Mesenchymal stem cell (in vitro differentiated cells and primary cell): Measurements from ENCODE around the gene ZNF487.

Source experiments
- DNase-seq: peaks from one replicate; pipeline ENCODE4 v3.0.0-alpha.2; 2013
- H2AFZ ChIP-seq: one replicate; pipeline ENCODE4 v1.6.1; 2013; ENCODE audit warnings: low read depth, mild to moderate bottlenecking, control low read depth, inconsistent platforms, low read length, moderate library complexity
- H2AK5ac ChIP-seq: 2 replicates; pipeline ENCODE4 v1.6.1; 2013; ENCODE audit warnings: low read length, moderate library complexity, mild to moderate bottlenecking, inconsistent platforms; ENCODE audit not compliant: severe bottlenecking
- H2BK120ac ChIP-seq: one replicate; pipeline ENCODE4 v1.6.1; 2013; ENCODE audit warnings: low read depth, mild to moderate bottlenecking, inconsistent platforms, low read length, moderate library complexity
- H2BK12ac ChIP-seq, 2 experiments: one replicate each; pipeline ENCODE4 v1.6.1; 2013; ENCODE audit warnings: inconsistent platforms in 2 of 2, low read length in 2 of 2, mild to moderate bottlenecking in 2 of 2, moderate library complexity in 2 of 2, control low read depth in 1 of 2
- H2BK15ac ChIP-seq: one replicate; pipeline ENCODE4 v1.6.1; 2013; ENCODE audit warnings: mild to moderate bottlenecking, low read depth, inconsistent platforms; ENCODE audit not compliant: poor library complexity, severe bottlenecking
- H2BK5ac ChIP-seq: 2 replicates; pipeline ENCODE4 v1.6.1; 2013; ENCODE audit warnings: low read depth, mild to moderate bottlenecking, low read length, control low read depth, inconsistent platforms; ENCODE audit not compliant: poor library complexity, severe bottlenecking
- H3K14ac ChIP-seq, 2 experiments: one replicate each; pipeline ENCODE4 v1.6.1; 2013; ENCODE audit warnings: inconsistent platforms in 2 of 2, low read length in 2 of 2, control low read depth in 1 of 2, mild to moderate bottlenecking in 1 of 2, moderate library complexity in 1 of 2
- H3K18ac ChIP-seq, 2 experiments: one replicate each; pipeline ENCODE4 v1.6.1; 2013; ENCODE audit warnings: inconsistent platforms in 2 of 2, low read length in 2 of 2, control low read depth in 1 of 2, low read depth in 1 of 2, mild to moderate bottlenecking in 1 of 2
- H3K23ac ChIP-seq, 2 experiments: one replicate each; pipeline ENCODE4 v1.6.1; 2013; ENCODE audit warnings: inconsistent platforms in 2 of 2, low read length in 2 of 2, mild to moderate bottlenecking in 2 of 2, moderate library complexity in 2 of 2, control low read depth in 1 of 2
- H3K27ac ChIP-seq: 2 replicates; pipeline ENCODE4 v1.5.1; 2013; ENCODE audit warnings: mild to moderate bottlenecking, moderate library complexity, low read length, control low read depth, inconsistent platforms; ENCODE audit not compliant: poor library complexity, severe bottlenecking
- H3K27me3 ChIP-seq, 2 experiments: 2 replicates each; pipeline versions ENCODE4 v1.6.1 to v1.7.0; 2013; ENCODE audit warnings: low read length in 2 of 2, mild to moderate bottlenecking in 2 of 2, moderate library complexity in 2 of 2, control low read depth in 1 of 2, inconsistent platforms in 1 of 2; ENCODE audit not compliant: control insufficient read depth in 1 of 2, insufficient read depth in 1 of 2
- H3K36me3 ChIP-seq, 2 experiments: 2 replicates each; pipeline versions ENCODE4 v1.6.1 to v1.7.0; 2013; ENCODE audit warnings: low read length in 2 of 2, control low read depth in 1 of 2, inconsistent platforms in 1 of 2, low read depth in 1 of 2, mild to moderate bottlenecking in 1 of 2; ENCODE audit not compliant: insufficient read depth in 2 of 2, control insufficient read depth in 1 of 2
- H3K4ac ChIP-seq, 2 experiments: one replicate each; pipeline ENCODE4 v1.6.1; 2013; ENCODE audit warnings: inconsistent platforms in 2 of 2, low read length in 2 of 2, mild to moderate bottlenecking in 2 of 2, moderate library complexity in 2 of 2, control low read depth in 1 of 2, low read depth in 1 of 2
- H3K4me1 ChIP-seq: 2 replicates; pipeline ENCODE4 v1.6.1; 2013; ENCODE audit warnings: low read depth, low read length, control low read depth; ENCODE audit not compliant: control insufficient read depth, insufficient read depth
- H3K4me2 ChIP-seq: 2 replicates; pipeline ENCODE4 v1.6.1; 2013; ENCODE audit warnings: low read length, mild to moderate bottlenecking, inconsistent platforms; ENCODE audit not compliant: poor library complexity, severe bottlenecking
- H3K4me3 ChIP-seq, 2 experiments: 2 replicates each; pipeline versions ENCODE4 v1.5.1 to v1.7.0; 2013; ENCODE audit warnings: low read length in 2 of 2, mild to moderate bottlenecking in 2 of 2, control low read depth in 1 of 2, low read depth in 1 of 2; ENCODE audit not compliant: insufficient read depth in 1 of 2
- H3K79me1 ChIP-seq: replicated peaks from 2 replicates; pipeline ENCODE4 v1.6.1; 2013; ENCODE audit warnings: mild to moderate bottlenecking, control low read depth, low read length, inconsistent platforms; ENCODE audit not compliant: poor library complexity, severe bottlenecking
- H3K9ac ChIP-seq: 2 replicates; pipeline ENCODE4 v1.7.0; 2013; ENCODE audit warnings: mild to moderate bottlenecking, low read length, moderate library complexity
- H3K9me3 ChIP-seq: 2 replicates; pipeline ENCODE4 v1.7.0; 2013; ENCODE audit warnings: mild to moderate bottlenecking, low read length; ENCODE audit not compliant: control insufficient read depth
- H4K8ac ChIP-seq: one replicate; pipeline ENCODE4 v1.6.1; 2013; ENCODE audit warnings: inconsistent platforms, mild to moderate bottlenecking, low read length, moderate library complexity
- H4K91ac ChIP-seq: one replicate; pipeline ENCODE4 v1.6.1; 2013; ENCODE audit warnings: mild to moderate bottlenecking, low read length, inconsistent platforms
- WGBS: methylation state at CpG from one replicate; pipeline ENCODE4 v1.1.7; 2013; ENCODE audit warnings: mixed read lengths; 5-methylcytosine and 5-hydroxymethylcytosine counted together

The ZNF487 gene

GRCh38 chr10:43403911-43404703 lies 32.8 kb upstream of the ZNF487 start:
- Histone ChIP-seq H3K9me3 (no peaks in the 10 kb centered on the region), H2BK5ac (no peak overlapping the region), H3K4me3 (peak overlapping the region in 1 of 2 experiments; percentile 36), H4K8ac (no peak overlapping the region), H2BK15ac (no peak overlapping the region), H3K4ac (no peak overlapping the region), H3K18ac (no peak overlapping the region), H3K36me3 (peaks cover 9 to 37% of the 10 kb centered on the region in 2 experiments), H3K4me1 (peaks cover 17% of the 10 kb centered on the region), H3K79me1 (no peaks in the 10 kb centered on the region), H3K23ac (peak overlapping the region in 1 of 2 experiments; percentile 83), H3K9ac (peak overlapping the region; percentile 63), H2BK12ac (peak overlapping the region in 1 of 2 experiments; percentile 63), H2AK5ac (no peak overlapping the region), H3K27ac (no peak overlapping the region), H2BK120ac (no peak overlapping the region), H3K4me2 (no peak overlapping the region), H3K27me3 (no peaks in the 10 kb centered on the region), H2AFZ (no peak overlapping the region), H4K91ac (no peak overlapping the region), H3K14ac (no peak overlapping the region)
- DNase-seq: no peak
- WGBS: 90% methylated on average over 11 of the region's 14 CpGs

GRCh38 chr10:43404704-43405084 lies 32.2 kb upstream of the ZNF487 start:
- Histone ChIP-seq H2AFZ (no peak overlapping the region), H3K9me3 (no peaks in the 10 kb centered on the region), H3K27ac (no peak overlapping the region), H3K4me3 (peak overlapping the region in 1 of 2 experiments; percentile 36), H4K8ac (no peak overlapping the region), H3K18ac (no peak overlapping the region), H2BK5ac (no peak overlapping the region), H3K23ac (no peak overlapping the region), H3K9ac (peak overlapping the region; percentile 63), H2BK120ac (no peak overlapping the region), H4K91ac (no peak overlapping the region), H3K36me3 (peaks cover 9 to 32% of the 10 kb centered on the region in 2 experiments), H3K4me1 (peaks cover 21% of the 10 kb centered on the region), H3K4me2 (no peak overlapping the region), H2BK12ac (no peak overlapping the region), H3K4ac (no peak overlapping the region), H2BK15ac (no peak overlapping the region), H3K79me1 (peaks cover 3% of the 10 kb centered on the region), H3K14ac (no peak overlapping the region), H2AK5ac (no peak overlapping the region), H3K27me3 (no peaks in the 10 kb centered on the region)
- DNase-seq: no peak
- WGBS: 75% methylated on average over 5 of the region's 6 CpGs

GRCh38 chr10:43407148-43407575 lies 29.7 kb upstream of the ZNF487 start:
- WGBS: under 1% methylated on average over 43 of the region's 59 CpGs
- peak overlapping the region; percentile 93 for H4K91ac ChIP-seq
- H3K18ac ChIP-seq: peak overlapping the region; percentile 96 to 97

GRCh38 chr10:43407576-43408330 lies 29.2 kb upstream of the ZNF487 start:
- Histone ChIP-seq H3K14ac (peak overlapping the region; percentile 90 to 95), H3K4me1 (peaks cover 19% of the 10 kb centered on the region), H3K9me3 (no peaks in the 10 kb centered on the region), H2BK12ac (peak overlapping the region; percentile 38 to 83), H2BK120ac (peak overlapping the region; percentile 98), H2AK5ac (peak overlapping the region; percentile 69), H4K8ac (peak overlapping the region; percentile 85), H3K4me3 (peak overlapping the region; percentile 67 to 93), H3K4ac (peak overlapping the region; percentile 93 to 96), H4K91ac (peak overlapping the region; percentile 93), H2AFZ (no peak overlapping the region), H3K18ac (peak overlapping the region; percentile 96 to 97), H3K9ac (peak overlapping the region; percentile 97), H3K4me2 (peak overlapping the region; percentile 96), H2BK5ac (peak overlapping the region; percentile 81), H3K27me3 (no peaks in the 10 kb centered on the region), H3K23ac (peak overlapping the region in 1 of 2 experiments; percentile 94), H3K36me3 (peaks cover 9 to 12% of the 10 kb centered on the region in 2 experiments), H2BK15ac (peak overlapping the region; percentile 97), H3K79me1 (peaks cover 6% of the 10 kb centered on the region), H3K27ac (peak overlapping the region; percentile 94)
- WGBS: under 1% methylated on average over 49 of the region's 56 CpGs
- peak; percentile 92 for DNase-seq

More at GRCh38 chr10:43407148-43407575, 29.7 kb upstream of the ZNF487 start:
- Histone ChIP-seq H3K36me3 (peaks cover 9 to 17% of the 10 kb centered on the region in 2 experiments), H2BK120ac (peak overlapping the region; percentile 98), H3K4me1 (peaks cover 19% of the 10 kb centered on the region), H3K14ac (peak overlapping the region; percentile 70 to 95), H3K79me1 (peaks cover 6% of the 10 kb centered on the region), H3K9ac (peak overlapping the region; percentile 97), H3K23ac (peak overlapping the region in 1 of 2 experiments; percentile 42), H2BK12ac (peak overlapping the region in 1 of 2 experiments; percentile 42), H3K4me3 (peak overlapping the region; percentile 67 to 93), H4K8ac (peak overlapping the region; percentile 85), H2BK15ac (peak overlapping the region; percentile 97), H3K27me3 (no peaks in the 10 kb centered on the region), H3K27ac (peak overlapping the region; percentile 94), H2AFZ (no peak overlapping the region), H2BK5ac (peak overlapping the region; percentile 81), H3K9me3 (no peaks in the 10 kb centered on the region), H2AK5ac (peak overlapping the region; percentile 69), H3K4ac (peak overlapping the region in 1 of 2 experiments; percentile 96), H3K4me2 (peak overlapping the region; percentile 96)
- DNase-seq: peak; percentile 66
